ENCODE results near the gene GTF3C2. TPM values are rescaled to one million over a fixed set of nuclear protein-coding genes. Genes with fewer than 3 reads are reported as not detected.

Gene GTF3C2
- total RNA-seq, 1 donor = 36.7 TPM

DNA sequence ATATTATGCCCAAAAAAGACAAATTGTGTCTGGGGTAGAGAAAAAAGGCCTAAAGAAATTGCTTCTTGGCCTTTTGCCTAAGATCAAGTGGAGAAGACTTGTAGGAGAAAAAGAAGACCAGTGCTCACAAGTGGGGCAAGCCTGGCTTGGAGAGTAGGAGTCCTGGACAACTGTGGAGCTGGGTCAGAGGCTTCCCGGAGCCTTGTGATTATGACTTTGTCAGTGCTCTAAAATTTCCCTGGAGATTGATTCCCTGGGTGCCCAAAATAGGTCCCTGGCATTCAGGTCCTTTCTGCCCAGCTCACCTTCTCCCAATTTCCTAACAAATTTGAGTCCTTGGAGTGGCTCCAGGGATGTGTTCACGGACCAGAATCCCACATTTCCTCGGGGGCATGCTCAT lies 75.1 kb downstream of the GTF3C2 start:
- no peak overlapping the region for H3K4me3 ChIP-seq (ENCODE audit: low read depth, low read length)
- no peak for TF ChIP-seq CTCF (IDR thresholded peaks at IDR 0.05; ENCODE audit: insufficient read depth, low read depth, low read length)
- no peak for DNase-seq (ENCODE audit: low read depth)

GRCh38 chr2:27280826-27281225 lies 75.7 kb downstream of the GTF3C2 start:
- DNase-seq (ENCODE audit: low read depth) = no peak
- TF ChIP-seq CTCF (IDR thresholded peaks at IDR 0.05; ENCODE audit: insufficient read depth, low read depth, low read length) = no peak
- H3K4me3 ChIP-seq (ENCODE audit: low read depth, low read length) = no peak overlapping the region

DNA sequence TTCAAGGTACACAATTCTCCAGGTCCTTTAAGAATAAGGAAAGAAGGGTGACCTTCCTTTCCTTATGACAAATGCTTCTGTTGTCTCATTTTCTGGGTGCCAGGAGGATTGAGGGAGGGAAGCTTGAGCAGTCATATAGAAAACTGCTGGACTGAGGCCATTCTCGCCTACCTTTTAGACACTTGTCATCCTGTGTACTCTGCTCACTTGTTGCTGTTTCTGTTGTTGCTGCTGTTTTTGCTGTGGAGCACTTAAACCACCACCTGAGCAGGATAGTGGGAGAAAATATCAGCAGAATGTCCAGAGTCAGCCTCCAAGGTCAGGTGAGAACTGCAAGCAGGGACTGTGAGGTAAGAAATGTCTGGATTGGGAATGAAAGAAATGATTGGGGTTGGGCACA lies 78.6 kb downstream of the GTF3C2 start:
- no peak for TF ChIP-seq CTCF (IDR thresholded peaks at IDR 0.05; ENCODE audit: insufficient read depth, low read depth, low read length)
- H3K4me3 ChIP-seq (ENCODE audit: low read depth, low read length) = no peak overlapping the region
- DNase-seq (ENCODE audit: low read depth) = no peak

Other genes with a start within 250 kb of the GTF3C2 start
- gene CGREF1, start 237.6 kb downstream of the GTF3C2 start, total RNA-seq = under 0.01 TPM in 2 replicates
- under 0.01 TPM in 1 of 2 replicates, not detected in the other for gene ABHD1, start 232.9 kb downstream of the GTF3C2 start, total RNA-seq
- gene PREB, start 222.1 kb downstream of the GTF3C2 start, total RNA-seq = 39.3 and 45.3 TPM in 2 replicates
- gene PRR30, start 217.4 kb downstream of the GTF3C2 start, total RNA-seq = not detected in 2 replicates
- not detected in 2 replicates for gene TCF23, start 207.8 kb downstream of the GTF3C2 start, total RNA-seq
- gene ATRAID, start 144.7 kb downstream of the GTF3C2 start, total RNA-seq = 159 and 166 TPM in 2 replicates
- 20.9 and 25.9 TPM in 2 replicates for gene SLC5A6, start 144.5 kb downstream of the GTF3C2 start, total RNA-seq
- gene CAD, start 139.4 kb downstream of the GTF3C2 start, total RNA-seq = 32.4 and 43.8 TPM in 2 replicates
- 0.32 TPM in 1 of 2 replicates, not detected in the other for gene SLC30A3, start 93.7 kb downstream of the GTF3C2 start, total RNA-seq
- not detected in 2 replicates for gene DNAJC5G, start 81.3 kb downstream of the GTF3C2 start, total RNA-seq
- gene TRIM54, start 74.3 kb downstream of the GTF3C2 start, total RNA-seq = not detected in 2 replicates
- gene UCN, start 48.3 kb downstream of the GTF3C2 start, total RNA-seq = 0.43 and 0.64 TPM in 2 replicates
- 57.0 and 73.8 TPM in 2 replicates for gene MPV17, start 33.7 kb downstream of the GTF3C2 start, total RNA-seq
- 28.9 and 29.3 TPM in 2 replicates for gene EIF2B4, start 13.6 kb upstream of the GTF3C2 start, total RNA-seq
- 166 and 169 TPM in 2 replicates for gene SNX17, start 13.9 kb upstream of the GTF3C2 start, total RNA-seq
- 11.7 and 11.9 TPM in 2 replicates for gene ZNF513, start 24.0 kb upstream of the GTF3C2 start, total RNA-seq
- gene PPM1G, start 52.8 kb upstream of the GTF3C2 start, total RNA-seq = 60.6 and 63.9 TPM in 2 replicates
- 110 and 125 TPM in 2 replicates for gene NRBP1, start 71.9 kb upstream of the GTF3C2 start, total RNA-seq
- gene KRTCAP3, start 85.6 kb upstream of the GTF3C2 start, total RNA-seq = not detected in 2 replicates
- gene IFT172, start 133.0 kb upstream of the GTF3C2 start, total RNA-seq = 18.0 and 18.1 TPM in 2 replicates
- gene FNDC4, start 138.4 kb upstream of the GTF3C2 start, total RNA-seq = 8.6 and 11.6 TPM in 2 replicates
- gene GCKR, start 140.1 kb upstream of the GTF3C2 start, total RNA-seq = 0.32 TPM in 1 of 2 replicates, not detected in the other
- gene ZNF512, start 226.3 kb upstream of the GTF3C2 start, total RNA-seq = 23.2 and 33.2 TPM in 2 replicates

All from fibroblast of villous mesenchyme (primary cell).